ENCODE measurements around the gene MYG1. TPM values are rescaled to one million over a fixed set of nuclear protein-coding genes. Genes with fewer than 3 reads are reported as not detected.

Gene MYG1
- total and polyA plus RNA-seq, 9 donors, result 34.7 to 47.5 (median 37.4) TPM

DNA sequence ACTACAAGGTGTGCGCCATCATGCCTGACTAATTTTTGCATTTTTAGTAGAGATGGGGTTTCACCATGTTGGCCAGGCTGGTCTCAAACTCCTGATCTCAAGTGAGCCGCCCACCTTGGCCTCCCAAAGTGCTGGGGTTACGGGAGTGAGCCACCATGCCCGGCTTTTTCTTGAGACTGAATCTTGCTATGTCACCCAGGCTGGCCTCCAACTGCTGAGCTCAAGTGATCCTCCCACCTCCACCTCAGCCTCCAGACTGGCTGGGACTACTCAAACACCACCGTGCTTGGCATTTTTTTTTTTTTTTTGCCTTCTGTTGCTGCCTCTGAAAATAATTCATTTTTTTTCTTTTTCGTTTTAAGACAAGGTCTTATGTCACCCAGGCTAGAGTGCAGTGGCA lies 39.6 kb upstream of the MYG1 start:
- Histone ChIP-seq H3K9me3 (replicated peaks; ENCODE audit: control insufficient read depth, low read depth, low read length) (no peaks in the 10 kb centered on the region), H3K4me1 (ENCODE audit: control insufficient read depth, insufficient read depth, low read length) (no peaks in the 10 kb centered on the region), H3K27me3 (ENCODE audit: control insufficient read depth, insufficient read depth, low read length) (no peaks in the 10 kb centered on the region), H3K27ac (ENCODE audit: low read length) (no peak overlapping the region), H3K4me3 (ENCODE audit: low read length) (no peak overlapping the region), H3K36me3 (ENCODE audit: control insufficient read depth, insufficient read depth, low read length) (peaks cover 7% of the 10 kb centered on the region)
- 80% methylated on average over 5 of the region's 6 CpGs for WGBS (ENCODE audit: insufficient coverage)
- no peak for DNase-seq

DNA sequence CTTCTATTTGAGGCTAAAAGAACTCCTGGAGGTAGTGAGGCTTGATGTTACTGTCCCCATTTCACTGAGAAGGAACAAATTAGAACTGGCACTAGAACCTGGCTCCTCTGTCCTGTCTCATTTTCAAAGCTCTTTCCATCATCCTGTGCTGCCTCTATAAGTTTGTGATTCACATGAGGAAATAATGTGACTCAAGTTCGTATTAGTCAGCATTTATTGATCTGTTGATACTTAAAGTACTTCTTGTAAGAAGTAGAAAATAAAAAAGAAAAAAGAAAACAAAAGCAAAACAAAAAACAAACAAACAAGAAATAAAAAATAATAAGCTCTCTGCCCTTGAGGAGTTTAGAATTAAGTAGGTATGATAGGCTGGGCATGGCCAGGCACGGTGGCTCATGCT lies 33.7 kb upstream of the MYG1 start:
- no peaks in the 10 kb centered on the region for H3K27me3 ChIP-seq (ENCODE audit: control insufficient read depth, insufficient read depth, low read length)
- H3K27ac ChIP-seq (ENCODE audit: low read length), result no peak overlapping the region
- no peak overlapping the region for H3K4me3 ChIP-seq (ENCODE audit: low read length)
- no peaks in the 10 kb centered on the region for H3K9me3 ChIP-seq (replicated peaks; ENCODE audit: control insufficient read depth, low read depth, low read length)
- WGBS (ENCODE audit: insufficient coverage), result no CpG with 5 or more reads among the region's 2 CpGs
- H3K4me1 ChIP-seq (ENCODE audit: control insufficient read depth, insufficient read depth, low read length), result peaks cover 17% of the 10 kb centered on the region
- no peak for DNase-seq
- peaks cover 14% of the 10 kb centered on the region for H3K36me3 ChIP-seq (ENCODE audit: control insufficient read depth, insufficient read depth, low read length)

DNA sequence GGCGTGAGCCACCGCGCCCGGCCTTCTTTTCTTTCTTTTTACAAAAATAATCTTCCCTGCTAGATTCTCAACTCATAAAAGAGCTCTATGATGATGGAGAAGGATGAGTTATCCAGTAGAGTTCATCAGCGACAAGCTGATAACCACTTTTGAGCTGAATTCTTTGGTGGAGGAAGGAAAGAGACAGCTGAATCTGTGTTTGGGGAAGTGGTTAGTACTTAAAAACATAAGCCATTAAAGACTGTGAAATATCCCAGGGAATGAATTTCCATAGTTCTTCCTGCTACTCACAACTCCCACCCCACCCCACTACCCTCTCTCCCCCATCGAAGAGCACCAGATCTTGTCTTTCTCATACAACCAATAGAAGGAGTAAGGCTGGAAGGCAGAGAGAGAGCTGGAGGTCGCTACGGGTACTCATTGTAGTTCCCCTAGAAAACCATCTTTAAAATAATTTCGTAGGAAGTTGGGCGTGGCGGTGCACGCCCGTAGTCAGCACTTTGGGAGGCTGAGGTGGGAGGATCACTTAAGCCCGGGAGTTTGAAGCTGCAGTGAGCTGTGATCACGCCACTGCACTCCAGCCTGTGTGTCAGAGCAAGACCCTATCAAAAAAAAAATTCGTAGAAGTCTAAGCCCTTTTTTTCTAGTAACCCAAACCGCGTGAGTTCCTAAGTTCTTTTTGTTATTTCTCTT lies 32.0 kb upstream of the MYG1 start:
- 33% methylated on average over 5 of the region's 18 CpGs for WGBS (ENCODE audit: insufficient coverage)
- Histone ChIP-seq H3K4me1 (ENCODE audit: control insufficient read depth, insufficient read depth, low read length) (peaks cover 17% of the 10 kb centered on the region), H3K27ac (ENCODE audit: low read length) (peak overlapping the region; percentile 47), H3K9me3 (replicated peaks; ENCODE audit: control insufficient read depth, low read depth, low read length) (no peaks in the 10 kb centered on the region), H3K27me3 (ENCODE audit: control insufficient read depth, insufficient read depth, low read length) (no peaks in the 10 kb centered on the region), H3K4me3 (ENCODE audit: low read length) (peak overlapping the region; percentile 79), H3K36me3 (ENCODE audit: control insufficient read depth, insufficient read depth, low read length) (peaks cover 15% of the 10 kb centered on the region)
- DNase-seq, result no peak

DNA sequence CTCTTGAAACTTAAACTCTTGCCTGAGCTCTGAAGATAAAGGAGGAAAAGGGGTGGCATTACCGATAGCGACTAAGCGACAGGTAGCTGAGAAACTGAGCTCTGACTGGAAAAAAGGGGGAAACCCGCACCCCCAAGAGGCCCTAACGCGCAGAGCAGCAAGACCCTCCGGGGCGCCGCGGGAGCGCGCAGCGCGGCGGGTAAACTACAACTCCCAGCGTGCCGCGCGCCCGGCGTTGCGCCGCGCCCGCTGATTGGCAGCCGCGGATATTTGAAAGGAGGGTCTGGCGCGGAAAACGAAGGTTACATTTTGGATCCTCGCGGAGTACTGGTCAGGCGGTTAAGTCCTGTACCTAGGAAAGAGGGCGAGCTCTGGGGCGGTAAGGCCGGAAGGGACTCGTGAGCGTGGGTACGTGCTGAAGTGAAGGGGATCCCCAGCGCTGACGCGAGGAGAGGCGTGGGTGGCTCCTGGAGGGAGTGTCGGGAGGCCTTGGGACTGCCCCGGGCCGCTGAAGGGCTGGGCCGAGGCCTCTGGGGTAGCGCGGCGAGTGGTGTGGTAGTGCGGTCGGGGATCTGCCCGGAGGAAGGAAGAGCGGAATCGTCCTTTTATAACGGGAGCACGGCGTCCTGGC lies 31.4 kb upstream of the MYG1 start, which contains the start of gene ESPL1:
Gene ESPL1, plus strand, starts transcription at position 301 of the 631 bp plus-strand sequence. CDS start 468 bp downstream, outside the sequence.
- Histone ChIP-seq H3K36me3 (ENCODE audit: control insufficient read depth, insufficient read depth, low read length) (peaks cover 17% of the 10 kb centered on the region), H3K4me3 (ENCODE audit: low read length) (peak within 1 kb of the TSS; percentile 79), H3K9me3 (replicated peaks; ENCODE audit: control insufficient read depth, low read depth, low read length) (no peaks in the 10 kb centered on the region), H3K27ac (ENCODE audit: low read length) (peak within 1 kb of the TSS; percentile 47), H3K27me3 (ENCODE audit: control insufficient read depth, insufficient read depth, low read length) (no peaks in the 10 kb centered on the region), H3K4me1 (ENCODE audit: control insufficient read depth, insufficient read depth, low read length) (peaks cover 17% of the 10 kb centered on the region)
- under 1% methylated on average over 54 of the region's 58 CpGs for WGBS (ENCODE audit: insufficient coverage)
- peak; percentile 87 for DNase-seq

DNA sequence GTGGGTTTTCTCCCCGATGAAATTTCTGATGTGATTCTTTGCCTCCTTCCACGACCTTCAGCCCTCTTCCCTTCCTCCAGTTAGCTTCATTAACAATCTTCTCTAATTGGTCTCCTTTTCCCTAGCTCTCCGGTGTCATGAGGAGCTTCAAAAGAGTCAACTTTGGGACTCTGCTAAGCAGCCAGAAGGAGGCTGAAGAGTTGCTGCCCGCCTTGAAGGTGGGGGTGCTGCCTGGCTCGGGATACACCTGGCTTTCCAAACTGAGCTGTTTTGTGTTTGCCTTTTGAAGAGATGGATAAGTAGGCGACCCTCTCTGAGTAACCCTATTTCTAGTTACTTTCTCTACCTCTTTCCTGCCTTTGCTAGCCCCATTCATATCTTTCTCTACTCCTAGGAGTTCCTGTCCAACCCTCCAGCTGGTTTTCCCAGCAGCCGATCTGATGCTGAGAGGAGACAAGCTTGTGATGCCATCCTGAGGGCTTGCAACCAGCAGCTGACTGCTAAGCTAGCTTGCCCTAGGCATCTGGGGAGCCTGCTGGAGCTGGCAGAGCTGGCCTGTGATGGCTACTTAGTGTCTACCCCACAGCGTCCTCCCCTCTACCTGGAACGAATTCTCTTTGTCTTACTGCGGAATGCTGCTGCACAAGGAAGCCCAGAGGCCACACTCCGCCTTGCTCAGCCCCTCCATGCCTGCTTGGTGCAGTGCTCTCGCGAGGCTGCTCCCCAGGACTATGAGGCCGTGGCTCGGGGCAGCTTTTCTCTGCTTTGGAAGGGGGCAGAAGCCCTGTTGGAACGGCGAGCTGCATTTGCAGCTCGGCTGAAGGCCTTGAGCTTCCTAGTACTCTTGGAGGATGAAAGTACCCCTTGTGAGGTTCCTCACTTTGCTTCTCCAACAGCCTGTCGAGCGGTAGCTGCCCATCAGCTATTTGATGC lies 30.6 kb upstream of the MYG1 start:
- no peak overlapping the region for H3K27ac ChIP-seq (ENCODE audit: low read length)
- H3K4me1 ChIP-seq (ENCODE audit: control insufficient read depth, insufficient read depth, low read length), result peaks cover 17% of the 10 kb centered on the region
- WGBS (ENCODE audit: insufficient coverage), result 55% methylated on average over 15 of the region's 20 CpGs

DNA sequence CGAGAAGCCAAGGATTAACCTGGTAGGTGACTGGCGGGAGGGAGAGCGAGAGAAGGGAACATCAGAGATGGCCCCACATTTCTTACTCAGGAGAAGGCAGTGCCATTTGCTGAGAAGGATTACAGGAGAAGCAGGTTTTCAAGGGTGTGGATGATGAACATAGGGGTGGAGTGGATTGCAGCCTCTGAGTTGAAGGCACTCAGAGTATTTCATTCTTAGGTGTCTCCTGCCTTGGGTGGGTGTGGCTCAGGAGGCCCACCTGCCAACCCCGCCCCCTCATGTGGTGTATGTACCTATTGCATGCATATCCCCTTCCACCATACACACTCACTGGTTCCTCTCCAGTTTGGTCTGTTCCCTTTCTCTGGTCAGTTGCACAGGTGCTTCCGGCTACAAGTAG lies 25.1 kb upstream of the MYG1 start:
- Histone ChIP-seq H3K9me3 (replicated peaks; ENCODE audit: control insufficient read depth, low read depth, low read length) (no peaks in the 10 kb centered on the region), H3K36me3 (ENCODE audit: control insufficient read depth, insufficient read depth, low read length) (peaks cover 47% of the 10 kb centered on the region), H3K27ac (ENCODE audit: low read length) (no peak overlapping the region), H3K27me3 (ENCODE audit: control insufficient read depth, insufficient read depth, low read length) (no peaks in the 10 kb centered on the region), H3K4me3 (ENCODE audit: low read length) (no peak overlapping the region), H3K4me1 (ENCODE audit: control insufficient read depth, insufficient read depth, low read length) (peaks cover 7% of the 10 kb centered on the region)
- no peak for DNase-seq
- 94% methylated on average over 4 of the region's 5 CpGs for WGBS (ENCODE audit: insufficient coverage)

More for the DNA sequence above, 30.6 kb upstream of the MYG1 start:
- Histone ChIP-seq H3K4me3 (ENCODE audit: low read length) (peak overlapping the region; percentile 79), H3K9me3 (replicated peaks; ENCODE audit: control insufficient read depth, low read depth, low read length) (no peaks in the 10 kb centered on the region), H3K36me3 (ENCODE audit: control insufficient read depth, insufficient read depth, low read length) (peaks cover 17% of the 10 kb centered on the region), H3K27me3 (ENCODE audit: control insufficient read depth, insufficient read depth, low read length) (no peaks in the 10 kb centered on the region)
- DNase-seq, result no peak

DNA sequence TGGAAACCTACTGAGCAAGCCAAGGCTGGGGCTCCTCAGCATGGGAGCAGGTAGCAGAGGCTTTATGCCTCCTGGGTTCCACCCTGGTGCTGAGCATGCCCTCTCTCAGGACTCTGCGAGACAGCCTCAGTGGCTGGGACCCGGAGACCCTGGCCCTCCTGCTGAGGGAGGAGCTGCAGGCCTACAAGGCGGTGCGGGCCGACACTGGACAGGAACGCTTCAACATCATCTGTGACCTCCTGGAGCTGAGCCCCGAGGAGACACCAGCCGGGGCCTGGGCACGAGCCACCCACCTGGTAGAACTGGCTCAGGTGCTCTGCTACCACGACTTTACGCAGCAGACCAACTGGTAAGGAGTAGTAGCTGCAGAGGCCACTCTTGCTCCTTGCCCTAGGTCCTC lies 23.0 kb upstream of the MYG1 start:
- Histone ChIP-seq H3K36me3 (ENCODE audit: control insufficient read depth, insufficient read depth, low read length) (peaks cover 45% of the 10 kb centered on the region), H3K27me3 (ENCODE audit: control insufficient read depth, insufficient read depth, low read length) (no peaks in the 10 kb centered on the region), H3K4me3 (ENCODE audit: low read length) (no peak overlapping the region), H3K9me3 (replicated peaks; ENCODE audit: control insufficient read depth, low read depth, low read length) (no peaks in the 10 kb centered on the region), H3K4me1 (ENCODE audit: control insufficient read depth, insufficient read depth, low read length) (no peaks in the 10 kb centered on the region), H3K27ac (ENCODE audit: low read length) (no peak overlapping the region)
- no peak for DNase-seq
- WGBS (ENCODE audit: insufficient coverage), result 96% methylated on average over 10 of the region's 11 CpGs

DNA sequence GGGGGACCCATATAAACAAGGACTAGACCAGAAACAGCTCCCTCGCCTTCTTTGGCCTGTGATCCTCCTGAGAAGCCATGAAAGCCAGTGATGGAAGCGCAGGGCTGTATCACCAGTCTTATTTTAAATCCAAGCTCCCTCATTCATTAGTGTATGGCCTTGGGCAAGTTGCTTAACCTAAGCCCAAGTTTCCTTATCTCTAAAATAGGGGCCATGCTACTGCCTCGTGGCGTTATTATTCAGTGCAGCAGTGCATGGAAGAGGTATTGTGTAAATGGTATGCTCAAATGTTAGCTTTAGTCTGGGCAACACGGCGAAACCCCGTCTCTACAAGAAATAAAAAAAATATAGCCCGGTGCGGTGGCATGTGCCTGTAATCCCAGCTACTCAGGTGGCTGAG lies 21.5 kb upstream of the MYG1 start:
- H3K36me3 ChIP-seq (ENCODE audit: control insufficient read depth, insufficient read depth, low read length), result peaks cover 52% of the 10 kb centered on the region
- WGBS (ENCODE audit: insufficient coverage), result 94% methylated on average over 2 of the region's 9 CpGs

DNA sequence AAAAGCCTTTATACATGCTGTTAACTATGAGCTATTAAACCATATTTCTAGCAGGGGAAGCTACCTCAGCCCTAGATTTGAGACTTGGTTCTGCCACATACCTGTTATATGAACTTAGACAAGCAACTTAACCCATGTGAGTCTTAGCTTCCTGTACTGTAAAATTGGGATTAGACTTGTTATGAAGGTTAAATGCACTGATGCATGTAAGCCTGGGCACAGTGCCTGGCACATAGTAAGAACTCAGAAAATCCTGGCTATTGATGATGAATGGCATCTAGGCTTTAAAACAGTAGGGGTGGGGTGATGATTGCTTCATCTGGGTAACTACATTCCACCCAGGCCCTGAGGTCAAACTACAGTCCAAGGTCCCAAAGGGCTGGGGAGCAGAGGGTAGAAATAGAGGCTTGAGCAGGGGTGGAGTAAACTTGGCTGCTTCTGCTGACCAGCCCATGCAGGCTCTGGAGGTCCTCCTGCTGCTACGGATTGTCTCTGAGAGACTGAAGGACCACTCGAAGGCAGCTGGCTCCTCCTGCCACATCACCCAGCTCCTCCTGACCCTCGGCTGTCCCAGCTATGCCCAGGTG lies 20.1 kb upstream of the MYG1 start:
- Histone ChIP-seq H3K4me3 (ENCODE audit: low read length) (no peak overlapping the region), H3K9me3 (replicated peaks; ENCODE audit: control insufficient read depth, low read depth, low read length) (no peaks in the 10 kb centered on the region), H3K4me1 (ENCODE audit: control insufficient read depth, insufficient read depth, low read length) (no peaks in the 10 kb centered on the region), H3K27me3 (ENCODE audit: control insufficient read depth, insufficient read depth, low read length) (no peaks in the 10 kb centered on the region), H3K36me3 (ENCODE audit: control insufficient read depth, insufficient read depth, low read length) (peaks cover 59% of the 10 kb centered on the region), H3K27ac (ENCODE audit: low read length) (no peak overlapping the region)
- DNase-seq, result no peak
- 87% methylated on average over 2 of the region's 3 CpGs for WGBS (ENCODE audit: insufficient coverage)

More for the DNA sequence above, 21.5 kb upstream of the MYG1 start:
- Histone ChIP-seq H3K4me1 (ENCODE audit: control insufficient read depth, insufficient read depth, low read length) (no peaks in the 10 kb centered on the region), H3K4me3 (ENCODE audit: low read length) (no peak overlapping the region), H3K27ac (ENCODE audit: low read length) (no peak overlapping the region), H3K27me3 (ENCODE audit: control insufficient read depth, insufficient read depth, low read length) (no peaks in the 10 kb centered on the region), H3K9me3 (replicated peaks; ENCODE audit: control insufficient read depth, low read depth, low read length) (no peaks in the 10 kb centered on the region)
- DNase-seq, result no peak

Measured in muscle of leg (tissue), 11 donors.